Activated CD4-positive, CD25-positive, alpha-beta regulatory T cell treated with anti-CD3 and anti-CD28 coated beads, Interleukin-2, amount 50 U/mL, for 72 hours (primary cell): ENCODE measurements around the gene SORCS2.

Experiments used
- DNase-seq: peaks from one replicate; pipeline ENCODE4 v3.0.0; 2021

Gene SORCS2

GRCh38 chr4:7705593-7705992, 513.3 kb downstream of the SORCS2 start:
- DNase-seq = no peak

GRCh38 chr4:7708238-7708637, 515.9 kb downstream of the SORCS2 start:
- no peak for DNase-seq

- no peak for DNase-seq
Measured at GRCh38 chr4:7708981-7709380, 516.6 kb downstream of the SORCS2 start.

GRCh38 chr4:7709431-7709830, 517.1 kb downstream of the SORCS2 start:
- no peak for DNase-seq

GRCh38 chr4:7710126-7710525, 517.8 kb downstream of the SORCS2 start:
- DNase-seq = no peak

- no peak for DNase-seq
Measured at GRCh38 chr4:7710576-7711306, 518.4 kb downstream of the SORCS2 start.

GRCh38 chr4:7711307-7711963, 519.1 kb downstream of the SORCS2 start:
- no peak for DNase-seq

- no peak for DNase-seq
Measured at GRCh38 chr4:7712021-7712671, 519.8 kb downstream of the SORCS2 start.

GRCh38 chr4:7713757-7714156, 521.4 kb downstream of the SORCS2 start:
- no peak for DNase-seq

GRCh38 chr4:7714176-7714575, 521.8 kb downstream of the SORCS2 start:
- no peak for DNase-seq

- DNase-seq = no peak
Measured at GRCh38 chr4:7714738-7715137, 522.4 kb downstream of the SORCS2 start.

- no peak for DNase-seq
Measured at GRCh38 chr4:7715271-7716009, 523.1 kb downstream of the SORCS2 start.

GRCh38 chr4:7716010-7716721, 523.8 kb downstream of the SORCS2 start:
- DNase-seq = no peak

- DNase-seq = no peak
Measured at GRCh38 chr4:7717161-7717560, 524.8 kb downstream of the SORCS2 start.

- no peak for DNase-seq
Measured at GRCh38 chr4:7717946-7718490, 525.7 kb downstream of the SORCS2 start.

- peak; percentile 63 for DNase-seq
Measured at GRCh38 chr4:7719354-7720174, 527.2 kb downstream of the SORCS2 start.

- DNase-seq = no peak
Measured at GRCh38 chr4:7721984-7722551, 529.7 kb downstream of the SORCS2 start.

GRCh38 chr4:7722766-7723387, 530.5 kb downstream of the SORCS2 start:
- no peak for DNase-seq

GRCh38 chr4:7723625-7724024, 531.3 kb downstream of the SORCS2 start:
- DNase-seq = no peak

GRCh38 chr4:7725951-7726350, 533.6 kb downstream of the SORCS2 start:
- DNase-seq = no peak
